ENCODE results near the gene CFD. TPM values are rescaled to one million over a fixed set of nuclear protein-coding genes. Genes with fewer than 3 reads are reported as not detected.

Gene CFD
- total and polyA plus RNA-seq, 9 donors: 3.8 to 335 (median 39.2) TPM

DNA sequence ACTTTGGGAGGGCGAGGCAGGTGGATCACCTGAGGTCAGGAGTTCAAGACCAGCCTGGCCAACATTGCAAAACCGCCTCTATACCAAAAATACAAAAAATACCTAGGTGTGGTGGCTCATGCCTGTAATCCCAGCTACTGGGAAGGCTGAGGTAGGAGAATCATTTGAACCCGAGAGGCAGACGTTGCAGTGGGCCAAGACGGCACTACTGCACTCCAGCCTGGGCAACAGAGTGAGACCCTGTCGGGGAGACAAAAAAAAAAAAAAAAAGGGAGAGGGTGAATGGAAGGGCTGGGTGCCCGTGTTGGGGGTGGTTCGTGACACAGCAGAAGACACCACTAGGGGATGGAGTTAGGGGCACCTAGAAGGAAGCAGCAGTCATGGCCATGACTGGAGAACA lies 10.8 kb downstream of the CFD start:
- peaks cover 17% of the 10 kb centered on the region for H3K4me1 ChIP-seq (ENCODE audit: insufficient read depth)
- H3K9me3 ChIP-seq: no peaks in the 10 kb centered on the region
- no peaks in the 10 kb centered on the region for H3K27me3 ChIP-seq
- no peaks in the 10 kb centered on the region for H3K36me3 ChIP-seq
- peak overlapping the region; percentile 90 to 92 for H3K27ac ChIP-seq
- WGBS, 3 donors: 88 to 90% (median 88%) methylated on average over 8 of the region's 8 CpGs
- TF ChIP-seq, protein P1, sequence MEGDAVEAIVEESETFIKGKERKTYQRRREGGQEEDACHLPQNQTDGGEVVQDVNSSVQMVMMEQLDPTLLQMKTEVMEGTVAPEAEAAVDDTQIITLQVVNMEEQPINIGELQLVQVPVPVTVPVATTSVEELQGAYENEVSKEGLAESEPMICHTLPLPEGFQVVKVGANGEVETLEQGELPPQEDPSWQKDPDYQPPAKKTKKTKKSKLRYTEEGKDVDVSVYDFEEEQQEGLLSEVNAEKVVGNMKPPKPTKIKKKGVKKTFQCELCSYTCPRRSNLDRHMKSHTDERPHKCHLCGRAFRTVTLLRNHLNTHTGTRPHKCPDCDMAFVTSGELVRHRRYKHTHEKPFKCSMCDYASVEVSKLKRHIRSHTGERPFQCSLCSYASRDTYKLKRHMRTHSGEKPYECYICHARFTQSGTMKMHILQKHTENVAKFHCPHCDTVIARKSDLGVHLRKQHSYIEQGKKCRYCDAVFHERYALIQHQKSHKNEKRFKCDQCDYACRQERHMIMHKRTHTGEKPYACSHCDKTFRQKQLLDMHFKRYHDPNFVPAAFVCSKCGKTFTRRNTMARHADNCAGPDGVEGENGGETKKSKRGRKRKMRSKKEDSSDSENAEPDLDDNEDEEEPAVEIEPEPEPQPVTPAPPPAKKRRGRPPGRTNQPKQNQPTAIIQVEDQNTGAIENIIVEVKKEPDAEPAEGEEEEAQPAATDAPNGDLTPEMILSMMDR (IDR thresholded peaks at IDR 0.05): no peak
- TF ChIP-seq POLR2A (IDR thresholded peaks at IDR 0.05) (no peak), EP300 (IDR thresholded peaks at IDR 0.05) (no peak)
- no peak for DNase-seq
- H3K4me3 ChIP-seq: no peak overlapping the region
- intact Hi-C loops (cut with DNase I): no loop called here

DNA sequence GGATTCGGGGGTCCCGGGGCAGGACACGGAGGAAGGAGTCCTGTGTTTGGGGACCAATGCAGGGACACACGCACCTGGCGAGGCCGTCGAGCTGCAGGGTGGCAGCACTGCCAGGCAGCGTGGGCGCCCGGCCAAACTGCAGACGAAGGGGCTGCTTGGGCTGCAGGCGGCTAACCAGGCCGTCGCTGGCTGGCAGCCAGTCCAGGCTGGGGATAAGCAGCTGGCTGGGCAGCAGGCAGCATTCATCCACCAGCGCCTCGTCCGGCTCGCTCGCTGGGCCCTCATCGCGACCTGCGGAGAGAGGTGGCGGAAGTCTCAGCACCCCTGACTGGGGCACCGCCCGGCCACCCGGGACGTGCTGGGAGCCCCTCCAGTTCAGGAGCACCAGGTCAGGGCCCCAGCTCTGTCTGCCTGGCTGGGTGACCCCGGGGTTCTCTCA lies 11.5 kb downstream of the CFD start:
- no peak overlapping the region for H3K4me3 ChIP-seq
- intact Hi-C loops (cut with DNase I): no loop called here
- peak overlapping the region in 1 of 2 donors; percentile 15 for H3K27ac ChIP-seq
- no peaks in the 10 kb centered on the region for H3K36me3 ChIP-seq
- TF ChIP-seq POLR2A (IDR thresholded peaks at IDR 0.05) (no peak), EP300 (IDR thresholded peaks at IDR 0.05) (no peak)
- TF ChIP-seq, protein P1 (IDR thresholded peaks at IDR 0.05): no peak
- H3K27me3 ChIP-seq: no peaks in the 10 kb centered on the region
- 59 to 78% (median 72%) methylated on average over 18 to 28 of the region's 28 CpGs for WGBS, 3 donors
- peaks cover 17% of the 10 kb centered on the region for H3K4me1 ChIP-seq (ENCODE audit: insufficient read depth)
- peak in 4 of 5 donors; percentile 58 to 82 (median 72) for DNase-seq
- H3K9me3 ChIP-seq: no peaks in the 10 kb centered on the region

DNA sequence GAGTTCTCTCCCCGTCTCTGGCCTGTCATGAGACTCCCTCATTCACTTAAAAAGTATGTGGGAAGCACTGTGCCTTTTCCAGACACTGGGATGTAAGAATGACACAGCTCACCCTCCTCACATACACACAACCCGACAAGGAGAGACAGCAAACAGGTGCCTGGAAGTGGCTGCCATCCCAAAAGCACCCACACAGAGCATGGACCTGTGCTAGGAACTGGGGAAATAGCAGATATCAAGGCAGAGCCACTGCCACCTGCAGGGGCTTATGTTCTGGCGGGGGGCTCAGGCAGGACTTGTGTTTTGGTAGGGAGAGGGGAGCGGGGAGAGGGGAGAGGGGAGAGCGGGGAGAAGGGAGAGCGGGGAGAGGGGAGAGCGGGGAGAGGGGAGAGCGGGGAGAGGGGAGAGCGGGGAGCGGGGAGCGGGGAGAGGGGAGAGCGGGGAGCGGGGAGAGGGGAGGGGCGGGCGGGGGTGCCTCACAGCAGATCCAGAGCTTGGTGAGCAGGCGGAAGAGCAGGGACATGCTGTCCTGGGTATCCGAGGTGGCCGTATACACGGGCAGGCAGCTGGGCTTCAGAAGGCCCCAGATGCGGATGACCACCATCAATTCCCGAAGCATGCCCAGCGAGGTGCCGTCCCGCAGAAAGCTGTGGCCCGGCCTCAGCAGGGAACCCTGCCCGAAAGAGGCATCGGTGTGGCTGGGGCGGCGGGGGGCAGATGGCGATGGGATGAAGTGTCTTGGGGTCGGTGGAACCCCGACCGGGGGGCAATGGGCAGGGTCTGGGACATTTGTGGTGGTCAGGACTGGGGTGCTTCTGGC lies 12.2 kb downstream of the CFD start:
- no peak for TF ChIP-seq POLR2A (IDR thresholded peaks at IDR 0.05)
- TF ChIP-seq EP300 (IDR thresholded peaks at IDR 0.05): no peak
- TF ChIP-seq, protein P1 (IDR thresholded peaks at IDR 0.05): no peak
- WGBS, 3 donors: 52 to 79% (median 73%) methylated on average over 19 to 24 of the region's 33 CpGs
- Histone ChIP-seq H3K27ac (peak overlapping the region; percentile 33 to 59), H3K27me3 (no peaks in the 10 kb centered on the region), H3K36me3 (no peaks in the 10 kb centered on the region), H3K4me3 (no peak overlapping the region), H3K4me1 (ENCODE audit: insufficient read depth) (peaks cover 17% of the 10 kb centered on the region), H3K9me3 (no peaks in the 10 kb centered on the region)
- intact Hi-C loops (cut with DNase I): no loop called here
- DNase-seq: peak in 4 of 5 donors; percentile 42 to 67 (median 62)

DNA sequence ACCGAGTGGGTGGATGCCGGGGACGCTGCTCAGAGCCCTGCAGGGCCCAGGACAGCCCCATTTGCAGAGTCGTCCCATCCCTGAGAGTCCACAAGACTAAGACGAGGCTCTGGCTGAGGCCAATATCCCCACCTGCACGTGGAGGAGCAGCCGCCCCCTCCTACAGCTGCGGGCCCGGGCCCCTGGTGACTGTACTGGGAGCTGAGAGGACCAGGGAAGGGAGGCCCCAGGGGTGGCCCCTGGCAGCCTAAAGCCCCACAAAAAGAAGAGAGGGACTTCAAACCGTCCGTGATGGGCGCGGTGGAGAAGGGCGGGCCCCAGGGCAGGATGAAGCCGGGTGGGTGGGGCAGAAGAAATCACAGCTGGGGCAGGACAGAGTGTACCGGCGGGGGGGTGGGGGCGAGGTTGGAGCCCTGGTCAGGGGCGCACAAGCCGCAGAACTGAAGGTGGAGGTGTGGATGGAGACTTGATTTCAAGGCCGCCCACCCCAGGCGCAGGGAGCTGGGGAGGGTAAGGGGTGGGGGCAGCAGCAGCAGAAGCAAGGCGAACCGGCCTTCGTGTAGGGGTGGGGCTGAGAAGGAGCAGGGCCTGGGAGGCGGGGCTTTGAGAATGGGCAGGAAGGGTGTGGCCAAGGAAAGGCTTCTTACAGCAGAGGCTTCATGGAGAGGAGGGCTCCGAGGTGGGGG lies 12.9 kb downstream of the CFD start:
- Histone ChIP-seq H3K4me1 (ENCODE audit: insufficient read depth) (peaks cover 17% of the 10 kb centered on the region), H3K27me3 (no peaks in the 10 kb centered on the region), H3K9me3 (no peaks in the 10 kb centered on the region), H3K4me3 (no peak overlapping the region), H3K36me3 (no peaks in the 10 kb centered on the region), H3K27ac (peak overlapping the region; percentile 33 to 59)
- TF ChIP-seq, protein P1 (IDR thresholded peaks at IDR 0.05): no peak
- TF ChIP-seq POLR2A (IDR thresholded peaks at IDR 0.05): no peak
- TF ChIP-seq EP300 (IDR thresholded peaks at IDR 0.05): no peak
- 29 to 62% (median 59%) methylated on average over 26 to 27 of the region's 27 CpGs for WGBS, 3 donors
- intact Hi-C loops (cut with DNase I): no loop called here
- peak; percentile 63 to 78 (median 74) for DNase-seq

All from ovary (tissue), 9 donors.